GM12875 (cell line): ENCODE data around the gene AK5.

Source experiments
- H3K4me3 ChIP-seq: one replicate; pipeline ENCODE4 v1.5.1; 2011; ENCODE audit warnings: low read depth, low read length, control low read depth
- CTCF ChIP-seq: IDR thresholded peaks from 2 replicates; pipeline ENCODE4 v1.5.1; 2011; ENCODE audit warnings: low read depth, mild to moderate bottlenecking, control low read depth, inconsistent platforms, low read length, moderate library complexity, borderline replicate concordance; ENCODE audit not compliant: insufficient read depth

The AK5 gene

GRCh38 chr1:77281491-77282186 is at the start of gene AK5:
AK5 (plus strand) TSS chr1:77282019; CDS start chr1:77282314, 295 bp downstream.
- TF ChIP-seq CTCF = no peak
- peak within 1 kb of the TSS; percentile 29 for H3K4me3 ChIP-seq

- no peak for TF ChIP-seq CTCF
- H3K4me3 ChIP-seq = no peak overlapping the region
Observed at GRCh38 chr1:77232829-77233228, 49.0 kb upstream of the AK5 start.

GRCh38 chr1:77234096-77234495 is 47.7 kb upstream of the AK5 start:
- no peak overlapping the region for H3K4me3 ChIP-seq
- no peak for TF ChIP-seq CTCF

GRCh38 chr1:77234943-77235342 is 46.9 kb upstream of the AK5 start:
- no peak overlapping the region for H3K4me3 ChIP-seq
- no peak for TF ChIP-seq CTCF

- no peak for TF ChIP-seq CTCF
- H3K4me3 ChIP-seq = no peak overlapping the region
Observed at GRCh38 chr1:77238462-77238861, 43.4 kb upstream of the AK5 start.

GRCh38 chr1:77239311-77239710 is 42.5 kb upstream of the AK5 start:
- TF ChIP-seq CTCF = no peak
- no peak overlapping the region for H3K4me3 ChIP-seq

GRCh38 chr1:77245830-77246229 is 36.0 kb upstream of the AK5 start:
- no peak for TF ChIP-seq CTCF
- H3K4me3 ChIP-seq = no peak overlapping the region
